ENCODE results near the gene VTI1A.
"Not testable (repeated sequence)": the region's sequence is repeated elsewhere in the genome, so short reads cannot be mapped to it uniquely, and the experiment has no call there.

VTI1A gene

GRCh38 chr10:112723876-112724275 is 276.9 kb downstream of the VTI1A start:
- DNase-seq (ENCODE audit: low read depth), result no peak

DNA sequence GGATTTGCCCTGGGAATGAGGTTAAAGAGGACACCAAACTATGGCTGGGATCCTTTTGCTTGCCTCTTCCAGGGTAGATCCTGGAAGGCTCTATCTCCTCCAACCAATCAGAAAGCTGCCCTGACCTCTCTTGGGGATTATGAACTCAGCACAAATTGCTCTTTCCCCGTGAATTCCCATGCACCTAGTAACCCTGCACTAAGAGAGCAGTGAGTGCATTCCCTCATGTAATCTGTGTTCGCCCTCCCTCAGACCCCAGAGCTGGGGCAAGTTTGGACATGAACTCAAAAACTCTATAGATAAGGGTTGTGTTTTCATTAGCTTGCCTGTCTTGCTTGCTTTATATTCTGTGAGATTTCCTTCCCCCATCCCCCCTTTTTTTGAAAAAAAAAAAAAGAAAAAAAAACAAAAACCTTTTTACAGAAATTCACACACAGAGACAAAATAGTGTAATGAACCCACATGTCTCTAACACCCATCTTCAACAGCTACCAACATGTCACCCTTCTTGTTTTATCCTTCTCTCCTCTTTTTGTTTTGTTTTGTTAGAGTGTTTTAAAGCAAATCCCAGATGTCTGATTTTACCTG is 277.5 kb downstream of the VTI1A start:
- no peak for DNase-seq (ENCODE audit: low read depth)

GRCh38 chr10:112728118-112728883 is 281.3 kb downstream of the VTI1A start:
- DNase-seq (ENCODE audit: low read depth), result no peak

- DNase-seq (ENCODE audit: low read depth), result no peak
Measured at GRCh38 chr10:112728997-112729396, 282.0 kb downstream of the VTI1A start.

DNA sequence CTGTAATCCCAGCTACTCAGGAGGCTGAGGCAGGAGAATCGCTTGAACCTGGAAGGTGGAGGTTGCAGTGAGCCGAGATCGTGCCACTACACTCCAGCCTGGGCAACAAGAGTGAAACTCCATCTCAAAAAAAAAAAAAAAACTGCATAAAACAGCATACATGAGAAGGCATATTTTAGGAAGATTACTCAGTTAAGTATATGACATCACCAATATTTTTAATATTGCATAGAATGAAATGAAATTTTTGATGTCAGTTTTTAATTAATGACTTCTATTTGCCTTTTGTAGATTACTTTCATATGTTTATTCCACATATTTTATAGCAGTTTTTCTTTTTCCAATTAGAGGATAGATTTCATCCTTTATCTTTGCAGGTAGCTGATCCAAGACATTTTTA is 284.4 kb downstream of the VTI1A start:
- not testable (repeated sequence) for DNase-seq (ENCODE audit: low read depth)

GRCh38 chr10:112732277-112732921 is 285.4 kb downstream of the VTI1A start:
- DNase-seq (ENCODE audit: low read depth), result no peak

DNA sequence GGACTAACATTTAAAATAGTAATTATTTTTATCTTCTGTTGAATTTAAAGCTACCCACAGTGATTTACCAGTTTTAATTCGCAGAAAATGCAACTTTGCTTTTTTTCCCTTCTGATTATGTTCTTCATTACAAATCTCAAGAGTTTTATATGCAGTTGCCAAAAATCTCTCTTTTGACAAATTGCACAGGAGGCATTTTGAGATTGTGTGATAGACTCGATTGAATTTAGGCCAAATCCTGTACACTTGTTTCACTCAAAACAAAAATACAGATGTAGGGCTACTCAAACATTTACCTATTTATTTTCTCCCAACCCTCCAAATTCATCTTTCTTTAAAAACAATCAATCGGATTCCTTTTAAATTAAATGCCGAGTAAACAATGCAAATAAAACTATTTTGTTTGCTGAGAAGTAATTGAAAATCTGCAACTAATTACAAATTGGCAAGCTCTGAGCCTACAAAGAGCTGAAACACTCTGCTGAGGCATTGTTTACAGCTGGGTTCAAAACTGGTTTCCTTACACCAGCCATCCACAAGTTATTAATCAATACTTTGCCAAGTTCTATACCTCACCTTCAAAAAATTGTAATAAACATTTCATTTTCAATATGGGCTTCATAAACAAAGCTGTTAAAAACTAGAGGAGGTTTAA is 288.2 kb downstream of the VTI1A start:
- DNase-seq (ENCODE audit: low read depth), result no peak

DNA sequence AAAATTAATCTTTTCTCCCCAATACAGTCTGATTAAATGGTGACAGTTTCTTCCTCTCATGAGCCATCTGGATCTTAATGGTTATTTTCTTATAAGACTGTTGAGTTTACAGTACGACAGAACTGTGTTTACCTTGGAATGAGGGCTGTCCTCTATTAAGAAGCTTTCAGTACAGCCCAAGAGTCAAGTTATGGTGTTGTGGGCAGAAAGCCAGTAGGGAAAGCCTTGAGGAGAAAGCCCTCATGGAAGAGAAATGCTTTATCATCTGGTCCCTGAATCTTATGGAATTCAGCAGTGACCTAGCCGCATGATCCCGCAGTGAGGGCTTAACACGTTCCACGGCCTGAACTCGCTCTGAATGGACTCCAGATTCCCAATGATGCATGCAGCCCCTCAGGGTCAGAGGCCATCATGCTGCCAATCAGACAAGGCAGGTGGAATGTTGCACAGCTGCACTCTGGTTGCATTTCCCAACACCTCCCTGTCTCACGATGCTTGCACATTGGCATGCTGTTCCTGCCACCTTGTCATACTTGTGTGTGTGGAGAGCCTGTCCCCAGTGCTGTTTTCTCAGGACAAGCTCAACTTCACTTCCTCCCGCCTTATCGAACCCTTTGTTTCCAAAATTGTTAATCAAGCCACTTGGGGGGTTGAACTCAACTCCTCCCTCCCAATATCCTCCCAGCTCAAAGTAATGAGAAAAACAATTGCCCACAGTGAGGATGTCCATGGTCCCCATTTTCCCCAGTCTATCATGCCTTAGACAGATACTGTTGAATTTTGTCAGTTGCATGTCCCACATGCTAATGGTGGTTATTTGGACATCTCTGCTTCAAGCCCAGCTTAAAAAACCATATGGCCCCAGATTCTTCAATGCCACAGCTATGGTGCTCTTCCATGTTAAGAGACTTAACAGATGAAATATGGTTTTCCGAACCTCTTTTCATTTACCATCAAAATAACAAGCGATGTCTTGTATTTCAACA is 291.9 kb downstream of the VTI1A start:
- no peak for DNase-seq (ENCODE audit: low read depth)

GRCh38 chr10:112739592-112740353 is 292.8 kb downstream of the VTI1A start:
- no peak for DNase-seq (ENCODE audit: low read depth)

- DNase-seq (ENCODE audit: low read depth), result no peak
Measured at GRCh38 chr10:112741830-112742402, 294.9 kb downstream of the VTI1A start.

DNA sequence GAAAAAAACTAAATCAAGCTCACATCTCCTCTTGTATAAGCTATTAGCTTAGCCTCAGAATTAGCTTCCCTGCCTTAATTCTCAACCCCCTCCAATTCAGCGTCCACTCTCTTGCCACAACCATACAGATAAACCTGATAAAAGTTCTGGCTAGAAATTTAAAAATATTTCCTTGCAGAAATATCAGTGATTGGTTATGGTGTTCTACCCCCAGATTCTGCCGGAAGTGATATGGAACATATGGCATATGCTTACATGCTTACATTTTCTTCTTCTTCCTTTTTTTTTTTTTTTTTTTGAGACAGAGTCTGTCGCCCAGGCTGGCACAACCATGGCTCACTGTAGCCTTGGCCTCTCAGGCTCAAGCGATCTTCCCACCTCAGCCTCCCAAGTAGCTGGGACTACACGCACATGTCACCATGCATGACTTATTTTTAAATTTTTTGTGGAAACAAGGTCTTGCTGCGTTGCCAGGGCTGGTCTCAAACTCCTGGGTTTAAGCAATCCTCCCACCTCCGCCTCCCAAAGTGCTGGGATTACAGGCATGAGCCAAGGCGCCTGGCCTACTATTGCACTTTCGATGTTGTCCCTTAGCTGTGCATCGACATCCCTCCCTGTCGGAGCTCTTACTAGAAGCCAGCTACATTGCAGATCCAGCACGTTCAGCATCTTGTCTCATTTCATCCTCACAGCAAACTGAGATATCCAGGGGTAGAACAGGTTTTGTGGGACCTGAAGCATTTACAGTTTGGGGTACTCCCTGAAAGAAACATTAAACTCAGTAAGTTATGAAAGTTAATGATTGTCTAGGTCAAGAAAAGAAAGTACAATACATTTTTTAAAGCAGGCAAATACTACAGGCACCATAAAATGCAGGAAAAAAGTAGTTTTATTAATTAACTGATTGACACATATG is 297.4 kb downstream of the VTI1A start:
- no peak for DNase-seq (ENCODE audit: low read depth)

- no peak for DNase-seq (ENCODE audit: low read depth)
Measured at GRCh38 chr10:112746329-112746728, 299.3 kb downstream of the VTI1A start.

- DNase-seq (ENCODE audit: low read depth), result no peak
Measured at GRCh38 chr10:112750427-112751167, 303.6 kb downstream of the VTI1A start.

- DNase-seq (ENCODE audit: low read depth), result no peak
Measured at GRCh38 chr10:112751651-112752050, 304.6 kb downstream of the VTI1A start.

- no peak for DNase-seq (ENCODE audit: low read depth)
Measured at GRCh38 chr10:112752288-112752687, 305.3 kb downstream of the VTI1A start.

DNA sequence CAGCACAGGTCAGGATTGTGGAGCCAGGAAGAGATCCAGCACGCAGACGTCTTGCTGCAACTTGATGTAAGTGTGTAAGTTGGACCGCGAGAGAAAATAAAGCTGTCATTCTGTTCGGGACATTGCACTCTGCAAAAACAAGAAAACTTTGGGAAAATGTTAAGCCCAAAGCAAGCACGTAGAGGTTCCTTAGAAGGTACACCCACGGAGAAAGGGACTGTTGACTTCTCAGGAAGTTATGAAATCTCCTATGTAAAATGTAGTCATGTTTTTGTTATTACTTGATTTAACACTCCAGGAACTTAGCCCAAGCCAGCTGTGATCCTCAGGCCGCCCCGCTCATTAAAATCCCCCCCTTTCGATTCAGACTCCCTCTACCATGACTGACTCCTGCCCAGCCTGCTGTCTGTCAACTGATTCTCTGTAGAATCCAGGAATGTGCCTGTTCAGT is 307.0 kb downstream of the VTI1A start:
- no peak for DNase-seq (ENCODE audit: low read depth)

DNA sequence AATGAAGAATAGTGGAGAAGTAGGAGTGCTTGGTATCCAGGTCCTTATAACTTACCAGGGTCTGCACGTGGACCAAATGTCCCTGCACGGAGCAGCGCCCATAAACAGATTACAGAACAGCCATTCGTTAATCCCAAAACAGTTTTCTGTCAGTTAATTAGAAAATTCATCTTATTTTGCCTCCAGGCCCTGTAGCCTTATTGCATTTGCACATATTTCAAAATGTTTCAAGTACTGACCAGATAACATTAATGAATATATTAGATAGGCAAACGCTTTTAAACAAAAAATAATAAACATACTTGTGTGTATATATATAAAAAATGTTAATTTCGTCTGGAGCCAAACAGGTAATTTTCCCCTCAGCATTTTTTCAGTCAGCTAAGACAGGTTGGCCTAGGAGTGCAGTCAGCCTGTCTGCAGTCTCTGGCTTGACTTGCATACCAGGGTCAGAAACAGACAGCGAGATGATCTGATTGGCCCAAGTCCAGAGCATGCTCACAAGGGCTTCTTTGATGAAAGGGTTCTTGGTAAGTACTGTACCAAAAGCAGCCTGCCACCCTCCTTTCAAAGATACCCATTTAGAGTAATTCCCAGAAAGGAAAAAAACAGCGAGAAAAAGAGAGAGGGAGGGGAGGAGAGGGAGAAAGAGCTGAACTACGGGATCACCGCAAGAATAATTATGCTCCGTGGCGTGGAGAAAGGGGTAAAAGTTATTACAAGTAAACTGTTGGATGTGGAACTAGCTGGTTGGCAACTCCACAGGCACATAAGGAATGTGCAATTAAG is 308.6 kb downstream of the VTI1A start:
- DNase-seq (ENCODE audit: low read depth), result no peak

- no peak for DNase-seq (ENCODE audit: low read depth)
Measured at GRCh38 chr10:112756235-112756527, 309.2 kb downstream of the VTI1A start.
